Epithelial cell of proximal tubule (primary cell): ENCODE results near the gene BUB1B. TPM values are rescaled to one million over a fixed set of nuclear protein-coding genes. Genes with fewer than 3 reads are reported as not detected.
"Not testable (repeated sequence)": the region's sequence is repeated elsewhere in the genome, so short reads cannot be mapped to it uniquely, and the experiment has no call there.

Source experiments
- DNase-seq: peaks from one replicate; pipeline ENCODE4 v3.0.0-alpha.2; 2011; ENCODE audit warnings: low read depth
- H3K4me3 ChIP-seq: 2 replicates; pipeline ENCODE4 v1.5.1; 2011; ENCODE audit warnings: low read depth, mild to moderate bottlenecking, low read length
- CTCF ChIP-seq: conservative IDR thresholded peaks from 2 replicates; pipeline ENCODE4 v1.5.1; 2012; ENCODE audit warnings: low read depth, mild to moderate bottlenecking, low read length
- total RNA-seq: library from RNA; depleted of rRNA; stranded (reverse); fragments of >200 nt; gene quantifications from 2 replicates; pipeline ENCODE4 v1.2.3, GENCODE V29; 2015

BUB1B gene
- total RNA-seq, 1 donor from 2014 or later = 86.4 TPM

GRCh38 chr15:40118473-40118872, 42.4 kb upstream of the BUB1B start:
- H3K4me3 ChIP-seq = no peak overlapping the region
- DNase-seq = no peak
- no peak for TF ChIP-seq CTCF

DNA sequence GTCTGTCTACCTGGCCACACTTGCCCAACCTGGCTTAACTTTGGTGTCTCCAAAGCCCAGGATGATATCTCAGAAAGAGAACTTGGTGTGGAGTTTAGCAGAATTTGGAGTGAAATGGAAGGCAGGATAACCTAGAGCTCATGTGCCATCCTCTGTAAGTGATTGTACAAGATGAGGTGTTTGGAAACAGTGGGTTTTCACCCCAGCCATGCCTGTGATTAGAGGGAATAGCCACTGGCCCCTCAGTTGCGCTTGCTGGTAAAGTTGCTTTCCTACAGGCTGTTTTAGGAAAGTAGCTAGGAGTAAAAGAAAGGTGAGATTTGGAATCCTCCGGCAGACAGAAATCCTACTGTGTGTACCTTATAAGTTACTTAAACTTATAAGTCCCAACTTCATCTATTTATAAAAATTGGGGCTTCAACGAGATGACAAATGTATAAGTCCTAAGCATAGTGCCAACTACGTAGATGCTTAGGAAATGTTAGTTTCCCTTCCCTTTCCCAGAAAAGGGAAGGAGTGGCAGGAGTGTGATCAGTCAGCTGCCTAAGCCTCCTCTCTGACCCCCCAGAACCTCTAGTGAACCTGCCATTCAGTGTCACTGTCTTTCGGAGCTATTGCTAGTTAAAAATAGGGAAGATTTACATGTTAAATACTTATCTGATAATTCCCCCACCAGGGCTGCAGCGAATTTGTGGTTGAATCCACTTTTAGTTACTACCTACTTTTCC, 38.8 kb upstream of the BUB1B start:
- no peak for TF ChIP-seq CTCF
- no peak overlapping the region for H3K4me3 ChIP-seq
- DNase-seq = no peak

GRCh38 chr15:40122989-40123388, 37.9 kb upstream of the BUB1B start:
- not testable (repeated sequence) for DNase-seq, H3K4me3 ChIP-seq

DNA sequence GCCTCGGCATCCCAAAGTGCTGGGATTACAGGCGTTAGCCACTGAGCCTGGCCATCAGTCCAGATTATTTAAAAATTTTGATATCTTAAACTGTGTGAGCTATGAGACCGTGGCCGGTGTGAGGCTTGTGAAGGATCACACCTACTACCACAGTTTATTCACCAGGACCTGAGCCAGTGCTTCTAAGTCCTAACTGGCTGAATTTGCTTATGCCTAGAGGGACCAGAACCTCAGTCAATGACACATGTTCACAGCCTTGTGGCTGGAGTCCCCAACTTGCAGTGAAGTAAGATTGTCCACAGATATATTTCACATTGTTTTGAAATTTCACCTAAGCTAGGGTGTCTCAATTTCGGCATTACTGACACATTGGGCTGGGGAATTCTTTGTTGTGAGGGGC, 37.0 kb upstream of the BUB1B start:
- not testable (repeated sequence) for H3K4me3 ChIP-seq, DNase-seq

- DNase-seq, H3K4me3 ChIP-seq: not testable (repeated sequence)
These were observed 36.5 kb upstream of the BUB1B start for GRCh38 chr15:40124333-40124732.

- H3K4me3 ChIP-seq, DNase-seq: not testable (repeated sequence)
These were observed 36.0 kb upstream of the BUB1B start for GRCh38 chr15:40124807-40125285.

GRCh38 chr15:40125950-40126349, 34.9 kb upstream of the BUB1B start:
- TF ChIP-seq CTCF = no peak
- no peak overlapping the region for H3K4me3 ChIP-seq
- DNase-seq = no peak

DNA sequence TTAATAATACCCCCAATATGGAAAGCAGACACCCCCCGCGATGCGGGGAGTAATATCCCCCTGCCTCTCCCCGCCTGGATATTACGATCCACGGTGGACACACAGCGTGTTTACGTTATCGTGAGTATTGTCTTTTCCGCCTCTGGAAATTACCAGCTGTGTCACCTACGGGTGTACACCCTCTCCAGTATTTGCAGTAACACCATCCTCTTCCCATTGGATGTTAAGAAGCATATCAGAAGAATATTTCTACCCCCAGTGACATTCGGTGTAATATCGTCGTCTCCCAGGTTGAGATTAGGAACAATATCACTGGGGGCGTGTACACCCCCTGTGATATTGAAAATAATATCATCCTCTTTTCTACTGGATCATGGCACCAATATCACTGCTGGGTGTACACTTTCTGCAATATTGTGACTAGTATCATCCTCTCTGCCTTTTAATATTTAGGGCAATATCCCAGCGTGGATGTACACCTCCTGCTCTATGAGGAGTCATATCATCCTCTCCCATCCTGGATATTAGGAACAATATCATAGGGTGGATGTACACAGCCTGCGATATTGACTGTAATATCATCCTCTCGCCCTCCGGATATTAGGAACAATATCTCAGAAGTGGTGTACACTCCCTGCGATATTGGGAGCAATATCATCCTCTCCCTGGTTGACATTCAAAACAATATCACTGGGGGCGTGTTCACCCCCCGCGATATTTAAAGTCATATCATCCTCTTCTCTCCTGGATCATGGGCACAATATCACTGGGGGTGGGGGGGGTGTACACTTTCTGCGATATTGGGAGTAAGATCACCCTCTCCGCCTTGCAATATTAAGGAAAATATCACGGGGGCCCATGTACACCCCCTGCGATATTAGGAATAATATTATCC, 31.9 kb upstream of the BUB1B start:
- H3K4me3 ChIP-seq = no peak overlapping the region
- no peak for TF ChIP-seq CTCF
- no peak for DNase-seq

- no peak for DNase-seq
- TF ChIP-seq CTCF = no peak
- no peak overlapping the region for H3K4me3 ChIP-seq
These were observed 30.8 kb upstream of the BUB1B start for GRCh38 chr15:40130118-40130517.
